GM19452 (cell line): Measurements from ENCODE around the gene TMEM255B.
"Not testable (repeated sequence)": the region's sequence is repeated elsewhere in the genome, so short reads cannot be mapped to it uniquely, and the experiment has no call there.

Experiments used
- ATAC-seq: cut with Tn5 transposase; IDR thresholded peaks from one replicate; pipeline ENCODE4 v1.9.1; 2021; ENCODE audit not compliant: unreplicated experiment

Gene TMEM255B

DNA sequence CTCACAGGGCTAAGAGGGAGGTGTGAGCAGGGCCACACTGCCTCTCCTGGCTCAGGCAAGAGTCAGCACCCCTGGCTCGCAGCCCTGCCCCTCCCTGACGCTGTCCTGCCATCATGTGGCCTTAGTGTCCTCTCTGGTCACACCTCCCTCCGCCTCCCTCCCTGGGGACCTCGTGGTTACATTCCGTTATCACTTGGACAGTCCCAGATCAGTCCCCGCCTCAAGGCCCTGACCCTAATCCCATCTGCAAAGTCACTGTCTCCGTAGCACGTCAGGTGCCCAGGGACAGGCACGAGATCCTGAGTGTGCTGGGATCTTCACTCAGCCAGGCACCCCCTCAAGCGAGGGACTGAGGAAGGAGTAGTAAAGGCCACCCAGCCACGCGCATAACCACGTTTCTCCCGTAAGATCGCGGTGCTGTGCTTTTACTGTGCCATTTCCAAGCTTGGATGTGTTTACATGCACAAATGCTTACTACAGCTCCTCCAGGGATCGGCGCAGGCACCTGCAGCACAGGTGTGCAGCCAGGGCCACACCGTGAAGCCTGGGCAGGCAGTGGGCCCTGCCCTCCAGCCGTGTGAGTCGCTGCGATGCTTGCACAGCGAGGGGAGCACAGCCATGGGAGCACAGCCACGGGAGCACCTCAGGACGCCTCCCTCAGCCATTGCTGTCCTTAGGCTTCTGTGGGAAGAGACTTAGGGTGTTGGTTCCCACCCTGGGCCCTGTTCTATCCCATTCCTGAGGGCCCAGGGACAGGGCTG lies 10.7 kb upstream of the TMEM255B start:
- no peak for ATAC-seq

DNA sequence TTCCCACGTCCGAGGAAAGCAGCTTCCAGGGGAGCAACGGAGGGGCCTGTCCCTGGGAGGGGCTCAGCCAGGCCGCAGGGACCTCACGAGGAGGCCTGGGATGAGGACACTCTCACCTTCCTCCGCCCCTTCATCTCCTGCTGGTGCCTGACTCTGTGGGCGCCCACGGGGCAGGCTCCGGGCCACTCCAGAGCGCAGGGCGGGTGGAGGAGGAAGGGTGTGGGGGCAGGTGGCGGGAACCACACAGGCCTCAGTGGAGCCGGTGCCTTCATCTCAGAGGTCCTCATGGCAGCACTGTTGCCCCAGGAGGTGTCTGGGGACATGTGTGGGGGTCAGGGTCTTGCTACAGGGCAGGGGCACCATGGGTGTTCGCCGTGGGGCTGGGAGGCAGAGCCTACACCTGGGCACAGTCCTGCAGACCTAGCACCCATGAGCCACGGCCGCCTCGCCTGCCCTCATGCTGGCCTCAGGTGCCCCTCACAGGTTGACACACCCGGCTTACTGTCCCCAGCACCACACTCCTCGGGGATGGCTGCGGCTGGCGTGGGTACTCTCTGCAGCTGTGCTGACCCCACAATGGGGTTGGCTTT lies 10.1 kb upstream of the TMEM255B start:
- no peak for ATAC-seq

DNA sequence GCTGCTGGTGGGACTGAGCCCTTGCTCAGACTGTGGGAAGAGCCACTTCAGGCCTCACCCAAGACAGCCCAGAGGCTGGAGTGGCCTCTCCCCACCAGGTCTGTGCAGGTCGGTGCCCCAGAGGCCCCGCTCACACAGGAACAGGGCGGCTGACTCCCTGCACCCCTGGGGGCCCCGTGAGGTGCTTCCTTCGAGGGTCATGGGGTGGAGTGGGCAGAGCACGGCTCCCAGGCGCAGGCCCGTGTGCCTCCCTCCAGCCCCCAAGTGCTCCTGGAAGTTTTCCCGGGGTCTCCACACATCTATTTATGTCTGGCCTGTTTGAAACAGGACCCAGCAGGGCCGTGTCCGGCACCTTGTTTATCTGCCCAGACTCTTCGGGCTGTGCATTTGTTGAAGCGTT lies 9.5 kb upstream of the TMEM255B start:
- no peak for ATAC-seq

DNA sequence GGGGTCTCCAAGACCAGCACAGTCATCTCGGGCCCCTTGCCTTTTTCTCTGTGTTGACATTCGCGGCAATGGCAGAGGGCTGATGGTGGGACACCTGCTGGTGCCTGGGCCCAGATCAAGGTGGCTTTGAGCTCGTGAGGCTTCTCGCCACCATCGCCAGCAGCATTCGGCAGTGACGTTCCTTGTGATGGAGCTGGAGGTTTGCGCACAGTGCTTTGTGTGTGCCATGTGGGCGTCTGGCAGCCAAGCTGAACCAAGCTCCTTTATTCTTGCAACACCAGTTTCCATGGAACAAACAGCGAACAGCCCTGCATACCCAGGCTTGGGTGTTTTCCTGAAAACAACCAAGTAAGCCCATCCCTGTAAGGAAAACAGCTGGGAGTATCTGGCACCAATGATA lies 9.1 kb upstream of the TMEM255B start:
- no peak for ATAC-seq

DNA sequence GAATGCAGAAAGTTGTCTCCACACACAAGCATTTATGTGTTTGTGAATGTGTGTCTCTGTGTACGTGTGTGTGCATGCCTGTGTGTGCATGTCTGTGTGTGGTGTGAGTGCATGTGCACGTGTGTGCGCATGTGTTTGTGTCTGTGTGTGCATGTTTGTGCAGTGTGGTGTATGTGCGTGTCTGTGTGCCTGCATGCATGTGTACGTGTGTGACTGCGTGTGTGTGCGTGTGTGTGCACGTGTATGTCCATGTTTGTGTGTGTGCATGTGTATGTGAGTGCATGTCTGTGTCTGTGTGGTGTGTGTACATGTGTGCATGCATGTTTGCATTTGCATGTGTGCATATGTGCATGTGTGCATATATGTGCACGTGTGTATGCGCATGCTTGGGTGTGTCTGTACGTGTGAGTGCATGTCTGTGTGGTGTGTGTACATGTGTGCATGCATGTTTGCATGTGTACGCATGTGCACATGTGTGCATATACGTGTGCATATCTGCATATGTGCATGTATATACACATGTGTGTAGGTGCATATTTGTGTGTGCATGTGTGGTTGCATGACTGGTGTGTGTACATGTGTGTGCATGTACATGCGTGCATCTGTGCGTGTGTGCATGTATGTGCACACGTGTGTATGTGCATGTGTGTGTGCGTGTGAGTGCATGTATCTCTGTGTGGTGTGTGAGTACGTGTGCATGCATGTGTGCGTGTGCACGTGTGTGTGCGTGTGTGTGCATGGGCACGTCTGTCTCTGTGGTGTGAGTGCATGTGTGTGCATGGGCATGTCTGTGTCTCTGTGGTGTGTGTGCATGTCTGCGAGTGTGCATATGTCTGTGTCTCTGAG lies 8.2 kb upstream of the TMEM255B start:
- ATAC-seq = no peak

DNA sequence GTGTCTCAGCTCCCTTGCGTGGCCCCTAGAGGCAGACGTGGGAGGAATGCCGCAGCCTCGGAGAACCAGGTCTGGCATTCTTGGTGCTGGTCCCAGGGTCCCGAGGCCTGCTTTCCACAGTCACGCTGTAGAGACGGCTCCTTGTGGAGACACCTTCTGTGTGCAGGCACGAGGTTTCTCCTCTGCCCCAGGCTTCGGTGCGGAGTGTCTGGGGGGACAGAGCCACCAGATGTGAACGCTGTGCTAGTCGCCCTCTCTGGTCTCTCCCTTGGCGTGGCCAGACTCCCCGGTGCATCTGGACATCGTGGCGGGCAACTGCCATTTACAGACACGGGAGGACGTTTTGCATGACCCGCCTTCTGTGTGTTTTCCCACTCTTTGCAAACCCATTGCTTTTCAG lies 7.5 kb upstream of the TMEM255B start:
- ATAC-seq = no peak

DNA sequence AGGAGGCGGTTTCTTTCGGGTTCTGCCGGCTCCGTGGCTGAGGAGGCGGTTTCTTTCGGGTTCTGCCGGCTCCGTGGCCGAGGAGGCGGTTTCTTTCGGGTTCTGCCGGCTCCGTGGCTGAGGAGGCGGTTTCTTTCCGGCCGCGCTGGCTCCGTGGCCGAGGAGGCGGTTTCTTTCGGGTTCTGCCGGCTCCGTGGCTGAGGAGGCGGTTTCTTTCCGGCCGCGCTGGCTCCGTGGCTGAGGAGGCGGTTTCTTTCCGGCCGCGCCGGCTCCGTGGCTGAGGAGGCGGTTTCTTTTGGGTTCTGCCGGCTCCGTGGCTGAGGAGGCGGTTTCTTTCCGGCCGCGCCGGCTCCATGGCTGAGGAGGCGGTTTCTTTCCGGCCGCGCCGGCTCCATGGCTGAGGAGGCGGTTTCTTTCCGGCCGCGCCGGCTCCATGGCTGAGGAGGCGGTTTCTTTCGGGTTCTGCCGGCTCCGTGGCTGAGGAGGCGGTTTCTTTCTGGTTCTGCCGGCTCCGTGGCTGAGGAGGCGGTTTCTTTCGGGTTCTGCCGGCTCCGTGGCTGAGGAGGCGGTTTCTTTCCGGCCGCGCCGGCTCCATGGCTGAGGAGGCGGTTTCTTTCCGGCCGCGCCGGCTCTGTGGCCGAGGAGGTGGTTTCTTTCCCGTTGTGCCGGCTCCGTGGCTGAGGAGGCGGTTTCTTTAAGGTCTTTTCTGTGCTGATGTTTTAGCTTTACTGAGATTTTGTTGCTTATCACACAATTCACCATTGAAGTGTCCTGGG lies 6.6 kb upstream of the TMEM255B start:
- not testable (repeated sequence) for ATAC-seq

DNA sequence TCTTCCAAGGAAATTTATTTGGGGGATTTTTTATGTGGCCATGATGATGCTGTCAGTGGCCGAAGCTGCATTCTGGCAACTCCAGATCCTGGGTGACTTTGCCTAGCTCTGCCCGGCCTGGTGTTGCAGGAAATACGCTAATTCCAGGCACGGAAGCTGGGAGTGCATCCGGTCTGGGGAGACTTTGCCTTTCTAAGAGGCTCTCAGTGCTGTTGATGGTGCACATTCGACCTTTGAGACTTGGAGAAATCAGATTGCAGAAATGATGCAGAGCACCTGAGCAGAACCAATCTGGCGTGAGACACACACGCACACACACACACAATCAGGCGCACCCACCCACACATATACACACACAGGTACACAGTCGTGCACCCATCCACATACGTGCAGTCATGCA lies 5.9 kb upstream of the TMEM255B start:
- ATAC-seq = no peak

DNA sequence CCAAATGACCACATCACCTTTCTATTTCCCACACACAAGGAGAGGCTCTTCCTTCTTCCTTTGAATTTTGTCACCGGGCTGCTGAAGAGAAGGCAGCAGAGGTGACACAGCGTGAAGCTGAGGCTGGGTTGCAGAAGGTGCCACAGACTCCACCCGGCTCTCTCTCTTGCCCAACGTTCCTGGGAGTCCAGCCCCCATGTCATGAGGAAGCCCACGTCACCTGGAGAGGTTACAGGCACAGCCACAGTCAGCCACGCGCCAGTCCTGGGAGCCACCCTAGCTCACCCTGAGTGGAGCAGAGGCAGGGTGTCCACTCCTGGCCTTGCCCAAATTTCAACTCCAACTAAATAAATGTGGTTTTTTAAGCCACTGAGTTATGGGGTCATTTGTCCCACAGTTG lies 4.8 kb upstream of the TMEM255B start:
- no peak for ATAC-seq

DNA sequence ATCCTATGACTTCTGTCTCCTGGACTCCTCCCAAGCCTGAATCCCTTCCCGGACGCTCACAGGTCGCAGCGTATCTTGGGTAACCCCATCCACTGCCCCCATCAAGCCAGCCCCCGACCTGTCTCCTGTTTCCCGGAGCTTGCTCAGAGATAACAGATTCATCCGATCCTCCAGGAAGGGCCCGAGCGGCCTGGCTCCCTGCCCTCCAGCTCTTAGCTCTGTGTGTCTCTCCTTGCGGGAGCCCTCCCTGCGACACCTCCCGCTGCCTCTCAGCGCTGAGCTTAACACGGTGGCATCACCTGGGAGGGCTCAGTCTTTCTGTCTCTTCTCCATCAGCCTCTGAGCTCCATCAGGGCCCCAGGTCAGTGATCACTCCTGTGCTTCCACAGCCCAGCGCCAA lies 4.3 kb upstream of the TMEM255B start:
- no peak for ATAC-seq

DNA sequence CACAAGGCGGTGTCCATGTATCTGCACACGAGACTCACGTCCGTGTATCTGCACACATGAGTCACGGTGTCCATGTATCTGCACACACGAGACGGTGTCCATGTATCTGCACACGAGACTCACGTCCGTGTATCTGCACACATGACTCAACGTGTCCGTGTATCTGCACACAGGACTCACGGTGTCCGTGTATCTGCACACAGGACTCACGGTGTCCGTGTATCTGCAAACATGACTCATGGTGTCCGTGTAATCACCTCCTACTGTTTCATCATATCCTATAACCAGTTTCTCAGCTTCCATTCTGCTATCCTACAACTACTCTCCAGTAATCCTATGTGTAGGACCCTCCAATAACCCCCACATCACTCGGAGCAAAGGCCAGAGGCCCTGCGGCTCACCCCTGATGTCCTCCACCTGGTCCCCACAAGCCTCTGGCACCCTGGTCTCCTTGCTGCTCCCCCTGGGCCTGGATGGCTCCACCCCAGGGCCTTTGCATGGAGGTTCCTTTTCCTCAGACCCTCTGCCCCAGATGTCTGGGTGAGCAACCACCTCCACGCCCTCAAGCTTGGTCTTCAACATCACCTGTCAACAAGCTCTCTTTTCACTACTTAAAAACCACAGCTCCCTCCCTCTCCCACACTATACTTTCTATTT lies 2.5 kb upstream of the TMEM255B start:
- no peak for ATAC-seq

DNA sequence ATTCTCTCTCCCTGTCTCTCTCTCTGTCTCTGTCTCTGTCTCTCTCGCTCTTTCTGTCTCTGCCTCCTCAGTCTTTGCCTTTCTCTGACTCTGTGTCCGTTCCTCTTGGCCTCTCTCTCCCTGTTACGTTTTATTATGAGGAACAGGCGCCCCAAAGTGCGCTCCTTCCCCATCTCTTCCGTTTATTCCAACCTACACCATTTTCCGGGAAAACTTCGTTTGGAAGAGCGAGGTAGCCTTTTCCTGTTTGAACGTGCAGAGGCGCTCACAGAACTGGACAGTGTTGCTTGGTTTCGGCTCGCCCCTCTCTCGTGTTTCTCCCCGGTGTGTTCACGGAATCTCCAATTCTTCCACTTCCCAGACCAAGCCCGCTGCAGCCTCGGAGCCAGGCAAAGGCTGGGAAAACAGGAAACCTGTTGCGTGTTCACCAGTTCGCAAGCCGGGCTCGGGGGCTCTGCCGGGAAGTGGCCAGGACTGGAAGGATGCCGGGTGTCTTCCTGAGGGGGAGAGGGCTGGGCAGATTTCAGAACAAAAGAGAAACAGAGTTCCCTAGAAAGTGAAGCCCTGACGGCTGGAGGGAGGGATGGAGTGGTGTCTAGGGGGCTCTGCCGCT lies 605 bp downstream of the TMEM255B start:
- no peak for ATAC-seq

DNA sequence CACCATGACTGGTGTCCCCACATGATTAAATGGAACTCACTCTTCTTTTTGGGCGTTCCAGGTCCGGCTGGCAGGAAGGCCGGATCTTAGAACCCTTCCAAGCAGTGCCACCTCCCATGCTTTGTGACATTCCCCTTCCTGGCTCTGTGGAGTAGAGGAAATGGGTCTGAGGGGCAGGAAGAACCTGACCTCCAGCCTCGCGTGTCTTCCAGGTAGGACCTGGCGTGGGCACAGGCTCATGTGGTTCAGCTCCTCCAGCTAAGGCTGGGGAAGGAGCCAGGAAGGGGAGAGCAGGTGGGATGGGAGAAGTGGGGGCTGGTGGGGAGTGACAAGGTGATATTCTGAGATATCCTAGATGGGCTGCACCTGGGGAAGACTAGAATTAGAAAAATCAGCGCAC lies 2.1 kb downstream of the TMEM255B start:
- ATAC-seq = no peak

DNA sequence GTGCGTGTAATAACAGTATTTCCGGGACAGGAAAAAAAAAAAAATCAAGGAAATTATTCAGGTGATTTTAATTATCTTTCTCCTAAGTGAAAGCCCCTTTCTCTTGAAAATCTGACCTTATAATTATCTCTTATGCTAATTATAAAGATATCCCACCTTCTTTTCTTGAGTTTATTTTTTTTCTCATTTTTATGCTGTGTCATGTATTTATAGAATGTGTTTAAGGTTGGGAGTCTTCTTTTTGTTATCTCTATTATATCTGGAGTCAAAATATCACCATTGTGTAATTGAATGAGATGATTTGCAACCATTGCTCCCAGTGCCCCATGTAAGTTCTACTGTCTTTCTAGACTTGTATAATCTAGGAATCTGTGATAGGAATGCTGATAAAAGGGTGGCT lies 3.0 kb downstream of the TMEM255B start:
- no peak for ATAC-seq

DNA sequence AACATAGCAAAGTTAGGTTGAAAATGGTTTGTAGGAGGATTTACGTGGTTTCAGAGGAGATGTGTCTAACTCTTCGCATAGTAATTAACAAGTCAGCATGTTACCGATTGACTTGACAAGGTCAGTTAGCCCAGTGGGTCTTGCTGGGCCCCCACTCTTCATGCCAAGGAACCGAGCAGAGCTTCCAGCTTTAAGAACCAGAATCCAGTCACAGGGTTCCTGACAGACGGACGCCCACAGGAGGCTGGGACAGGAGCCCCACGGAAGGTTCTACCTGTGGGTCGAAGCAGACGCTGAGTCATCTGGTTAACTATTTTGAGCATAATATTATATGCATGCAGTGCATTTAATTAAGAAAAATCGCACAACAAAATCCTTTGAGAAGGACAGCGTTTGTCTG lies 3.5 kb downstream of the TMEM255B start:
- no peak for ATAC-seq

DNA sequence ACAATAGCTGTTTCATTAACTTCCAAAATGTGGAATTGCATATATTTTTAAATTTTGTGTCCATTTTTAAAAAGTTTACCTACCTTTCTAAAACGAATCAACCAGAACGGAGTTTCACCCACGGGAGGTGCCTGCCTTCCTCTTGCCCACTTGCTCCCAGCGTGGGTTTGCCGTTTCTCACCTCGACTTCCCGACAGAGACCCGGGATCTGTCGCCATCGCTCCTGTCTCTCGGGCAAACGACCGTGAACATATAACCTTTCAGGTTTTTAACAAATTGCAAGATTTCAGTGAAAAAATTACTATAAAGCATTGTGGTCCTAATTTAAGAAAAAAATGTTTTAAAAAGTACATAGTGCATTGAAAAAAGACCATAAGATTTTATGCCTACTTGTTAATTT lies 4.2 kb downstream of the TMEM255B start:
- no peak for ATAC-seq

DNA sequence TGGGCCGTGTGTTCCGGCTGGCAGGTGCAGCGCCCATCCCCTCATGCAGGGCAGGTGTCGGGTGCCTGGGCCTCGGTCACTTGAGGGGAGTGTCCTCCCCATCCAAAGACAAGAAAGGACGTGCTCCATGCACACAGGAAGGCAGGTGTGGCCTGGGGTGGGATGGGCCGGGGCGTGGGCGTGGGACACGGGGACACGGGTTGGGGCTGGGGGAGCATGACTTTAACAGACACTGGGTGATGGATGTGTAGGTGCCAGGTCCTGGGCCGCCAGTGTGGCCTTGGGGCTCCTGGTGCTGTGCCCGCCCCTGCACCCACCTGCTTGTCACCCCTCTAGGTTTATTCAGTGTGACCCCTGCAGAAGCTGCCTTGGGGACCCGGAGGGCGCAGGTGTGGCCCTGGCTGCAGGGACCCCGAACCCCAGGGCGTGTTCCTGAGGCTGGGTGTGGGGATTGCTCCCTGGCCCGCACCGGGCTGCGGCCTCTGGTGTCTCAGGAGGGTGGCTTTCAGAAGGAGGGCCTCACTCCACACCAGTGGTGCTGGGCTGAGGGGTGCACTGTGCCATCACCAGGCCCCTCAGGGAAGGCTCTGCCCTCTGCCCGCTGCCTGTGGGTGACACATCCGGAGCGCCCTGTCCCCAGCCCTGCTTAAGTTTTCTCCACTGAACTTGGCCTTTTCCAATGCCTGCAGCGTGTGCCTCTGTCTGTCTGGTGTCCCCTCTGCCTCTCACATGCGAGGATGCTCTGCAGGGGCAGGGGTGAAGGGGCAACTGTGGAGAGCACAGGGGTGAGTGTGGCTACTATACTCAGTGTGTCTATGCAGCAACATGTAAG lies 5.2 kb downstream of the TMEM255B start:
- ATAC-seq = no peak

DNA sequence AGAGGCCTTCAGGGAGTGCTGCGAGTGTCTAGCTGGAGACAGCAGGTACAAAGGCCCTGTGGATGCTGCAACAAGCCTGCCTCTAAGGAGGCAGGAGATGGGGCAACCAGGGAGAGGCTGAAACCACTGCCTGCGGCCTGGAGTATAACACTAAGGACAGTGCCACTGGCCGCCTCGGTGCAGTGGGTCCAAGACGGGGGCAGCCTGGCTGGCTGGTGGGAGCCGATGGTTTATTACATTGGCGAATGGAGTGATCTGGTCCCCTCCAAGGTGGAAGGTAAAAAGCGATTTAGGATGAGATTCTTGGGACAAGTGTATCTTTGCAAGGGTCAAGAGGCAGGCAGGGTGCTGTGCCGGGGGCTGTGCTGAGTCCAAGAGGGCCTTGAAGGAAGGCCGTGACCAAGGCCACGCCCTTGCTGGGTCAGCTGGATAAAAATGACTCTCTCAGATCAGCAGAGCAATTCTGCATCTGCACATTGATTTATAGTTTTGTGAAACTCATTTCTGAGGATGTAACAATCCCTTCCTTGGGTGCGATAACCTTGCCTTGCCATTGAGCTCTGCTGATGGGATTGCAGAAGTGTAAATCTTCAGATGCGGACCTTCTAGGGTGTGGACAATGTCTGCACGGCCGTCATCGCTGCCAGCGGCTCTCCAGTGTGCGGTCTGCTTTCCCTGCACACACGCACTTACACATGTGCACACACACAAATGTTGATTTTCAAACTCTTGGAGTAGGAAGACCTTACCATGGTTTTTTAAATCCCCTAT lies 6.0 kb downstream of the TMEM255B start:
- no peak for ATAC-seq

DNA sequence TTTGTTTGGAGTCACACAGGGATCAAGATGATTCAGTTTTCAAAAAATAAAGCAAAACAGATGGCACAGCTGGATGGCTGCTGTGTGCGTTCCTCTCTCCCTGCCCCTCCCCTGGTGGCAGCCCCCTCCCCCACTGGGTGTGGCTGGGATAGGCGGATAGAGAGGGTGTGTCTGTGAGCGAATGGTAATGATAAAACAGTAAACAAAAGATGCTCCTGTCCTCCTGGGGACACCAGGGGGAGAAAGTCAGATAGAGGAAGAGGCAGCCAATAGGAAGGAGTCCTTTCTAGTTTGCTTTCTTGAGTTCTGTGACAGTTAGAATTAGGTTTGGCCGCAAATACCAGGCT lies 6.5 kb downstream of the TMEM255B start:
- ATAC-seq = no peak
